ENCODE measurements around the gene PTPRN.
"Not testable (repeated sequence)": the region's sequence is repeated elsewhere in the genome, so short reads cannot be mapped to it uniquely, and the experiment has no call there.

Gene PTPRN

GRCh38 chr2:219266886-219267285 lies 42.3 kb downstream of the PTPRN start:
- DNase-seq = no peak

- DNase-seq = no peak
These were observed 43.0 kb downstream of the PTPRN start for GRCh38 chr2:219266232-219266631.

GRCh38 chr2:219261024-219261855 lies 48.0 kb downstream of the PTPRN start:
- no peak for DNase-seq

- not testable (repeated sequence) for DNase-seq
These were observed 50.3 kb downstream of the PTPRN start for GRCh38 chr2:219258942-219259341.

- DNase-seq = no peak
These were observed 54.5 kb downstream of the PTPRN start for GRCh38 chr2:219254590-219255201.

GRCh38 chr2:219253753-219254589 lies 55.2 kb downstream of the PTPRN start, which contains the start of gene TUBA4A:
Gene TUBA4A, minus strand, starts transcription at chr2:219253918. Its CDS starts 60 bp downstream, at chr2:219253858.
- DNase-seq = no peak

GRCh38 chr2:219252900-219253752 lies 56.1 kb downstream of the PTPRN start, which contains the start of gene TUBA4B:
Gene TUBA4B, plus strand, starts transcription at chr2:219253243. Its CDS starts 165 bp downstream, at chr2:219253408.
- DNase-seq = no peak

GRCh38 chr2:219252570-219252899 lies 56.7 kb downstream of the PTPRN start:
- no peak for DNase-seq

GRCh38 chr2:219252084-219252483 lies 57.1 kb downstream of the PTPRN start:
- DNase-seq = no peak

- DNase-seq = no peak
These were observed 57.5 kb downstream of the PTPRN start for GRCh38 chr2:219251656-219252055.

GRCh38 chr2:219250049-219250781 lies 59.0 kb downstream of the PTPRN start:
- DNase-seq = no peak

- DNase-seq = no peak
These were observed 59.8 kb downstream of the PTPRN start for GRCh38 chr2:219249203-219249980.

GRCh38 chr2:219248845-219249202 lies 60.4 kb downstream of the PTPRN start:
- DNase-seq = no peak

- DNase-seq = no peak
These were observed 61.2 kb downstream of the PTPRN start for GRCh38 chr2:219247678-219248642.

- DNase-seq = no peak
These were observed 62.6 kb downstream of the PTPRN start for GRCh38 chr2:219246559-219246958.

GRCh38 chr2:219245899-219246230 lies 63.3 kb downstream of the PTPRN start:
- DNase-seq = no peak

GRCh38 chr2:219245148-219245898 lies 63.9 kb downstream of the PTPRN start, which contains the start of the genes GLB1L and STK16:
Gene GLB1L, minus strand, starts transcription at chr2:219245444. Its CDS starts 1,871 bp downstream, at chr2:219243573.
Gene STK16, plus strand, starts transcription at chr2:219245479. Its CDS starts 521 bp downstream, at chr2:219246000.
- peak; percentile 41 for DNase-seq

- no peak for DNase-seq
These were observed 64.4 kb downstream of the PTPRN start for GRCh38 chr2:219244789-219245147.

GRCh38 chr2:219243291-219243761 lies 65.9 kb downstream of the PTPRN start:
- no peak for DNase-seq

Measured in NCI-H1048 (cell line).